MM.1S (cell line): ENCODE measurements around the gene PDCD1.

Experiments used
- DNase-seq: peaks from one replicate; pipeline ENCODE4 v3.0.0-alpha.2; 2015
- H2AFZ ChIP-seq: fragments of 300-600 bp; sonication (generic); 2 replicates; pipeline ENCODE4 v1.6.0; 2016; ENCODE audit warnings: antibody characterized with exemption, low read length
- H3F3A ChIP-seq: fragments of 300-600 bp; sonication (generic); 2 replicates; pipeline ENCODE4 v1.6.1; 2016; ENCODE audit warnings: mild to moderate bottlenecking, antibody characterized with exemption, low read length, moderate library complexity, mixed read lengths; ENCODE audit not compliant: insufficient read depth
- H3K27ac ChIP-seq: fragments of 300-600 bp; sonication (generic); 2 replicates; pipeline ENCODE4 v1.5.1; 2016; ENCODE audit warnings: mild to moderate bottlenecking, low read length
- H3K27me3 ChIP-seq: fragments of 300-600 bp; sonication (generic); replicated peaks from 2 replicates; pipeline ENCODE4 v1.6.0; 2016; ENCODE audit warnings: low read length; ENCODE audit not compliant: insufficient read depth
- H3K36me3 ChIP-seq: fragments of 300-600 bp; sonication (generic); replicated peaks from 2 replicates; pipeline ENCODE4 v1.6.1; 2016; ENCODE audit warnings: mild to moderate bottlenecking, low read length, mixed read lengths; ENCODE audit not compliant: insufficient read depth
- H3K4me1 ChIP-seq: fragments of 300-600 bp; sonication (generic); 2 replicates; pipeline ENCODE4 v1.6.1; 2016; ENCODE audit warnings: low read length, mixed read lengths
- H3K4me2 ChIP-seq: fragments of 300-600 bp; sonication (generic); 2 replicates; pipeline ENCODE4 v1.6.0; 2016; ENCODE audit warnings: low read depth, low read length
- H3K4me3 ChIP-seq: fragments of 300-600 bp; sonication (generic); 2 replicates; pipeline ENCODE4 v1.5.1; 2016; ENCODE audit warnings: low read length, mixed read lengths
- H3K79me2 ChIP-seq: fragments of 300-600 bp; sonication (generic); 2 replicates; pipeline ENCODE4 v1.6.1; 2016; ENCODE audit warnings: mixed run types, low read length, mixed read lengths
- H3K9ac ChIP-seq: fragments of 300-600 bp; sonication (generic); 2 replicates; pipeline ENCODE4 v1.6.1; 2016; ENCODE audit warnings: low read length, mixed read lengths
- H3K9me2 ChIP-seq: fragments of 300-600 bp; sonication (generic); replicated peaks from 2 replicates; pipeline ENCODE4 v1.6.1; 2016; ENCODE audit warnings: mild to moderate bottlenecking, low read length, mixed read lengths; ENCODE audit not compliant: insufficient read depth
- H3K9me3 ChIP-seq: fragments of 300-600 bp; sonication (generic); replicated peaks from 2 replicates; pipeline ENCODE4 v1.6.1; 2016; ENCODE audit warnings: mild to moderate bottlenecking, low read length, mixed read lengths; ENCODE audit not compliant: insufficient read depth
- H4K20me1 ChIP-seq: fragments of 300-600 bp; sonication (generic); 2 replicates; pipeline ENCODE4 v1.6.1; 2016; ENCODE audit warnings: mild to moderate bottlenecking, low read length, moderate library complexity, mixed read lengths; ENCODE audit not compliant: insufficient read depth
- EZH2 ChIP-seq: fragments of 300-600 bp; sonication (generic); optimal IDR thresholded peaks from 2 replicates; pipeline ENCODE3; 2017; ENCODE audit warnings: low read depth, mild to moderate bottlenecking, antibody characterized with exemption, low read length, mixed read lengths
- EZH2phosphoT487 ChIP-seq: fragments of 300-600 bp; sonication (generic); IDR thresholded peaks from 2 replicates; pipeline ENCODE4 v1.6.1; 2018; ENCODE audit warnings: antibody characterized with exemption, low read length
- TF ChIP-seq, protein P1 (sequence below): fragments of 300-600 bp; sonication (generic); IDR thresholded peaks from 2 replicates; pipeline ENCODE4 v1.5.1; 2016; ENCODE audit warnings: antibody characterized with exemption, low read length, mixed read lengths

Gene PDCD1

DNA sequence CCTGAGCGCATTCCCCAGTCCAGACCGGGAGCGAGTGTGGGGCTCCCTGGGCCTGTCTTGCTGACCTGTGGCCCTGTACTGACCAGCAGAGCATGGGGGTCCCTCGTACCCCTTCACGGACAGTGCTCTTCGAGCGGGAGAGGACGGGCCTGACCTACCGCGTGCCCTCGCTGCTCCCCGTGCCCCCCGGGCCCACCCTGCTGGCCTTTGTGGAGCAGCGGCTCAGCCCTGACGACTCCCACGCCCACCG is 44.4 kb downstream of the PDCD1 start:
- no peaks in the 10 kb centered on the region for H3F3A ChIP-seq
- H3K4me3 ChIP-seq, result no peak overlapping the region
- H3K79me2 ChIP-seq, result no peaks in the 10 kb centered on the region
- no peaks in the 10 kb centered on the region for H3K4me1 ChIP-seq
- TF ChIP-seq EZH2phosphoT487, result no peak
- no peak for TF ChIP-seq EZH2
- TF ChIP-seq, protein P1, sequence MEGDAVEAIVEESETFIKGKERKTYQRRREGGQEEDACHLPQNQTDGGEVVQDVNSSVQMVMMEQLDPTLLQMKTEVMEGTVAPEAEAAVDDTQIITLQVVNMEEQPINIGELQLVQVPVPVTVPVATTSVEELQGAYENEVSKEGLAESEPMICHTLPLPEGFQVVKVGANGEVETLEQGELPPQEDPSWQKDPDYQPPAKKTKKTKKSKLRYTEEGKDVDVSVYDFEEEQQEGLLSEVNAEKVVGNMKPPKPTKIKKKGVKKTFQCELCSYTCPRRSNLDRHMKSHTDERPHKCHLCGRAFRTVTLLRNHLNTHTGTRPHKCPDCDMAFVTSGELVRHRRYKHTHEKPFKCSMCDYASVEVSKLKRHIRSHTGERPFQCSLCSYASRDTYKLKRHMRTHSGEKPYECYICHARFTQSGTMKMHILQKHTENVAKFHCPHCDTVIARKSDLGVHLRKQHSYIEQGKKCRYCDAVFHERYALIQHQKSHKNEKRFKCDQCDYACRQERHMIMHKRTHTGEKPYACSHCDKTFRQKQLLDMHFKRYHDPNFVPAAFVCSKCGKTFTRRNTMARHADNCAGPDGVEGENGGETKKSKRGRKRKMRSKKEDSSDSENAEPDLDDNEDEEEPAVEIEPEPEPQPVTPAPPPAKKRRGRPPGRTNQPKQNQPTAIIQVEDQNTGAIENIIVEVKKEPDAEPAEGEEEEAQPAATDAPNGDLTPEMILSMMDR, result no peak
- no peak overlapping the region for H3K4me2 ChIP-seq
- H3K9ac ChIP-seq, result no peak overlapping the region
- no peak overlapping the region for H3K27ac ChIP-seq
- no peak overlapping the region for H2AFZ ChIP-seq
- no peaks in the 10 kb centered on the region for H3K9me3 ChIP-seq
- peaks cover 82% of the 10 kb centered on the region for H3K27me3 ChIP-seq
- H3K36me3 ChIP-seq, result no peaks in the 10 kb centered on the region
- DNase-seq, result no peak
- H3K9me2 ChIP-seq, result no peaks in the 10 kb centered on the region
- no peaks in the 10 kb centered on the region for H4K20me1 ChIP-seq

DNA sequence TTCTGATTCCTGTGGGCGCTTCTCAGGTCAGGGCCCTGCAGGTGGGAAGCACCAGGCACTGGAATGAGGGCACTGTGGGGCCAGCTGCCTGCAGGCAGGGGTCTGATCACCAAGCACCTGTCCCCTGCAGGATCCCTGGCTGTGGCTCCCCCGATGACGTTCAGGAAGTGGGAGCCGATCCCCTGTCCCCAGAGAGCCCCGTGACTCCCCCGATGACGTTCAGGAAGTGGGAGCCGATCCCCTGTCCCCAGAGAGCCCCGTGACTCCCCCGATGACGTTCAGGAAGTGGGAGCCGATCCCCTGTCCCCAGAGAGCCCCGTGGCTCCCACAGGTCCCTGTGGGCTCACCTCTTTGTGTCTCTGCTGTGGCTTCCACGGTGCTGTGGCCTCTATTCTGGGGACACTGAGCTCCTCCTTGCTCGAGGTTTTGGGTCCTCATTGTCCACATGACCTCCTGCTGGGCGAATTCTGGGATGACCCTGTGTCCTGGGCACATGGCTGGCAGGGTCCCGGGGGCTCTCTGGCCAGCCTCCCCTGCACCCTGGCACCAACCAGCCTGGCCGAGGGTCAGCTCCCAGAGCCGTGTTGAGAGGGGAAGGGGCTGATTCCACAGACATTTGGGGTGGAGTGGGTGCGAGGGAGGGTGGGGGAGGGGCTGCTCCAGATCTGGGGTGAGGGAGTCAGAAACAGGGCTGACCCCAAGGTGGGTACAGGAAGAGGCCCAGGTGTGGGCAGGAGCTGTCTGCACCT is 44.9 kb downstream of the PDCD1 start:
- DNase-seq, result no peak
- Histone ChIP-seq H3K9me3 (no peaks in the 10 kb centered on the region), H3F3A (no peaks in the 10 kb centered on the region), H2AFZ (no peak overlapping the region), H3K4me2 (no peak overlapping the region), H3K27me3 (peaks cover 87% of the 10 kb centered on the region), H3K79me2 (no peaks in the 10 kb centered on the region), H3K4me1 (no peaks in the 10 kb centered on the region), H3K9ac (no peak overlapping the region), H3K9me2 (no peaks in the 10 kb centered on the region), H3K4me3 (no peak overlapping the region), H4K20me1 (no peaks in the 10 kb centered on the region), H3K36me3 (no peaks in the 10 kb centered on the region), H3K27ac (no peak overlapping the region)
- TF ChIP-seq EZH2 (no peak), EZH2phosphoT487 (no peak)
- TF ChIP-seq, protein P1, result no peak

DNA sequence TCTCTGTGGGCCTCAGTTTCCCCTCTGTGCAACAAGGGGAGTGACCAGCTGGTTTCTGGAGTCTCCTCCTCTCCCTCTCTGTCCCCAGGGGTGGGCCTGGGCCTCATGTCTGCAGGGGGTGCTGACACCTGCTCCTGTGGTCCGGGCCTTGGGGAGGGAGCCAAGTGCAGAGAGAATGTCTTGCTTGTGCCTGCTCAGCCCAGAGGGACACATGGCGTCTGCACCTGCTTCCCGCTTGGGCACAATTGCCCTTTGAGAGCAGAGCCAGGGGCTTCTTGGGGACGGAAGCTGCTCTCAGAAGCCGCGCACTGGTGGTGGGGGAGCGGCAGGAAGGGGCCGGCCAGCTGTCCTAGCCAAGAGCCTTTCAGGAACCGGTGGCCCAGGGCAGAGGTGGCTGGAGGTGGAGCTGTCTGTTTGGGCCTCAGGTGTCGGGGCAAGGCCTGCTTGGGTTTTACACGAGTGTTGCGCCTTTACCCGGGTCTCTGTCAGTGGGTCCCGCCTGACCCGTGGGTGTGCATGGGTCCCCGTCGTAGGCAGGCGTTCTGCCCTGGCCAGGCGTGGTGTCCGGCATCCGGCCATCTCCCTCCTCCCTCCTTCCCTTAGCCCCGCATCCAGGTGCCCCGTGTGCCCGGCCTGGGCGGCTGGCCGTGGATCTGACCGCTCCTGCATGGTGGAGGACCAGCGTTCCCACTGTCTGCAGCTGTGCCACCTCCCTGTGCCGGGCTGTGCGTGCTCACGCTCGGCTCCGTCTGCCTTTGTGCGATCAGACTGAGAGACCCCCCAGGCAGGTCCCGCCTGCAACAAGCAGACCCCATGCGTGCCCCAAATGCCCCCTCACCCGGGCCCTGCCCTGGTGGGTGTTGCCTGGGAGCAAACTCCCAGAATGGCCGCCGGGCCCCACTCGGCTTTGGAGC is 45.7 kb downstream of the PDCD1 start:
- Histone ChIP-seq H3K27ac (no peak overlapping the region), H3K9ac (no peak overlapping the region)
- no peak for DNase-seq

More for the DNA sequence above, 45.7 kb downstream of the PDCD1 start:
- Histone ChIP-seq H3F3A (no peaks in the 10 kb centered on the region), H3K9me2 (no peaks in the 10 kb centered on the region), H3K27me3 (peaks cover 84% of the 10 kb centered on the region), H2AFZ (no peak overlapping the region), H3K4me2 (no peak overlapping the region), H3K4me1 (no peaks in the 10 kb centered on the region), H3K79me2 (no peaks in the 10 kb centered on the region), H3K9me3 (no peaks in the 10 kb centered on the region), H3K36me3 (no peaks in the 10 kb centered on the region), H4K20me1 (no peaks in the 10 kb centered on the region), H3K4me3 (no peak overlapping the region)
- TF ChIP-seq EZH2, result no peak
